ENCODE measurements around the gene WASF2.
A peak's percentile ranks its signal among the peaks of the same experiment; 100 is the strongest.
"Not testable (repeated sequence)": the region's sequence is repeated elsewhere in the genome, so short reads cannot be mapped to it uniquely, and the experiment has no call there.

WASF2 gene

DNA sequence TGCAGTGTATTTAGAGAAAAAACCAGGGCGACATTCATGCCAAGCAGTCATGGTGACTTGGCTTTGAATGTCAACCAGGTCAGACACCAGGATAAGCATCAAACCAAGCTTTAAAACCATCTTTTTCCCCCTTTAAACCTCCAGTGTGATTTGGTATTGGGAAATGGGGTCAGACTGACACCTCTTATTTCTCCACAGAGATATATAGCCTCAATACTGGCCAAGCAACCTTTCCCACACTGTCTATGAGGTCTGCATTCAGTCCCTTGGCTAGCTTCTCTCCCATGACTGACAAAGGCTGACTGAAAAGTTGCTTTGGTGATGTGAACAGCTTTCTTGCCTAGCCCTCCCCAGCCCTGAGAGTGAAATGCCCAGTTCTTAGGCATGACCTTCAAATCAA lies 75.9 kb downstream of the WASF2 start:
- no peak for DNase-seq

DNA sequence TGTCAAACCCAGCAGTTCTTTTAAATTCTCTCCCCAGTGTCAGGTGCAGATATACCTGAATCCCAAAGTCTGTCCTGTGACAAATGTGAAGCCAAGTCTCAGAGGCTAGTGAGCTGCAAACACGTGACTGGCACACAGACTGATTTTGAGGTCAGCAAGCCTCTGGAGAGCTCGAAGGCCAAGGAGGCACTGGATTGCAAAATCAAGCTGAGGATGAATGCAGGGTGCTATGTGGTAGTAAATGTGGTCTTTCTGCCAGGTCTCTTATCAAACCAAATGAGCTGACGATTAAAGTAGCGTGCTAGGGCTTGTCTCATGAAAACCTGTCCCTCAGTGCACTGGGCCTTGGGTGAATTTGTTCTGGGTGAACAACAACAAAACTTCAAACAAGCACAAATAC lies 77.0 kb downstream of the WASF2 start:
- no peak for DNase-seq

DNA sequence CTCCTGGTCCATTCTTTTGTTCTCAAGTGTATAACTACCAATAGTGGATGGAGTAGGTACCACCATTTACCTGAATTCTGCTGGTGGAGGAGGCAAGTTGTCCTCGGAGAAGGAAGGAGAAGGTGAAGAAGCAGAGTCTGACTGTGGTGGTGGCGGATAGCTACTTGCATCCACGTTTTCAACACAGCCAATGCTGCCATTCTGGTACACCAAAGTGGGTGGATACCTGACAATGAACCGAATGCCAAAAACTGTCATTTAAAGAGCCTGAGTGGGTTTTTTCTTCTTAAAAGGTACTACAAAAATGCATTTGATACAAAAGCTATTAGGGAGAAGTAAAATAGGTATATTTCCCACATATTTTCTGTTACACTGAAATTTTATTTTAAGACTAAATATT lies 77.5 kb downstream of the WASF2 start:
- DNase-seq = no peak

DNA sequence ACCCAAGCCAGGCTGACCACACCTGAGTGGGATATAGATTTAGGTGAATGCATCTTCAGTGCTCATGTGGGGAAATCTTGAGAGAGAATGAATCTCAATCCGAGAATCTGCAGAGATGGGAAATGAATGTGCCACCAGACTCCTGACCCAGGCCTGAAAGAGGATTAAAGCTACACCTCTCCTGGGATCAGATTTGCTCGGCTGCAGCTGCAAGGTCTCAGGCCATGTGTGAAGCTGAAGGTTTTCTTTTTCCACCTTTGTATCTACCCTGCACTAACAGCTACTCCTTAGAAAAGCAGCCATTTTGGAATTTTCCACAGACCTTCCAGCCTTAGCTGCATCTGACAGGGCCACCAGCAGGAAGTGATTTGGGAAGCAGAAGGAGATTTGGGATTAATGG lies 79.3 kb downstream of the WASF2 start:
- DNase-seq = no peak

DNA sequence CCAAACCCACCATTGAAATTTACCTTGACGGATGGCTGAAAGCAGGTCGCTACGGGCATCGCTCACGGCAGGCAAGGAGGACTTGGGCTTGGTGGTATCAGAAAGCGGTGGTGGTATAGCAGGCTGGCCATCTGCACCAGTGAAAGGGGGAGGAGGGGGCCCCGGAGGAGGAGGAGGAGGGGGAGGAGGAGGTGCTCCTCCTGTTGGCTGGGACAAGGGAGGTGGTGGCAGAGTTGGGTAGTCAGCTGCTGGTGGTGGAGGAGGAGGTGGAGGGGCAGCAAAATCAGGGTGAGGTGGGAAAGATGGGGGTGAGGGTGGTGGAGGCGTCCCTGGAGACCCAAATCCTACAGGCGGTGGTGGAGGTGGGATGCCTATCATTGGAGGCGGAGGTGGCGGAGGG lies 80.3 kb downstream of the WASF2 start:
- DNase-seq = no peak

DNA sequence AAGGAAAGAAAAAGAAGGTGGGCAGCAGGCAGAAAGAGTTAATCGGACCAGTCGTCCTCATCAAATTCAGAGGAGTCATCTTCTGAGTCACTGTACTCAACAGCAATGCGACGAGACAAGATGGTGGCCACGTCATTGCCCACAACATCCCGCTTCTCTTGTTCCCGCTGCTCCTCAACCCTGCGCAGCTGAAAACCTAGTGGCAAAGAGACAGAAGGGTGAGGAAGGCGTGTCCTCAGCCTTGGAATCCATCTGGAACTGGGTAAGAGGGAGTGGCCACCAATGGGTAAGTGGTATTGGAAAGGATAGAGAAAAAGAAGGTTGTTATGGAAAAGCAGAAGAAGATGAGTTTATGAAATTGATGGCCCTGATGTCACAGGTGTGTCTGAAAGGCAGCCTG lies 81.8 kb downstream of the WASF2 start:
- DNase-seq = no peak

DNA sequence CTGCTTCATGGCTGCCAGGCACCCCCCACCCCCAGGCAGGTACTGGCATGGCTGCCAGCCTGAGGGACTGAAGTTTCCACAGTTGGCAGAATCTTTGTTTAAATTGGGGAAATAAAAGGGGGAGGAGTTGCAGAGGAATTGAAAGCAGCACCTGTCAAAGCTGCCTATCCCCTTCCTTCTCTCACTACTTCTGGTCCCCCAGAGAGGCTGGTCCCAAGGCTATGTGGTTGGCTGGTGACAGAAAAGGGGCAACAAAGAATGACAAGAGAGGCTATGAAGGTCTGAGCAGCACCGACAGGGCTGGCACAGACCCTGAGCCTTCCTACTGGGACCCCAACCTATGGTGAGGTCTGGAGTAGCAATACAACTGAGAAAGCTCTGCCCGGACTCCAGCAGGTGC lies 83.2 kb downstream of the WASF2 start:
- DNase-seq = not testable (repeated sequence)

DNA sequence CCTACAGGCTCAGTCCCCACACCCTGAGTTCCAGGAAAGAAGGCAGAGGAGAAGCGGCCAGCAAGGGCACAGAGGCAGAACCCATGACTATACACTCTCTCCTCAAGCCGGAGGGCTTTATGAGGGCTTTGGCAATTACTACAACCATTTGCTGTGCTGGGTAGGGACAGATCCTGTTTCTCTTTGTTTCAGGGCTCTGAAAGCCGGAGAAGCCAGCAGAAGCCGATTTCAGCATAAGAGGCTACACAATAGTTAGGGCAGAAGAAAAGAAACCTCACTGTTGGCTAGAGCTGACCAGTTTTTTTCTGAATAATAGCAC lies 83.6 kb downstream of the WASF2 start:
- DNase-seq = no peak

DNA sequence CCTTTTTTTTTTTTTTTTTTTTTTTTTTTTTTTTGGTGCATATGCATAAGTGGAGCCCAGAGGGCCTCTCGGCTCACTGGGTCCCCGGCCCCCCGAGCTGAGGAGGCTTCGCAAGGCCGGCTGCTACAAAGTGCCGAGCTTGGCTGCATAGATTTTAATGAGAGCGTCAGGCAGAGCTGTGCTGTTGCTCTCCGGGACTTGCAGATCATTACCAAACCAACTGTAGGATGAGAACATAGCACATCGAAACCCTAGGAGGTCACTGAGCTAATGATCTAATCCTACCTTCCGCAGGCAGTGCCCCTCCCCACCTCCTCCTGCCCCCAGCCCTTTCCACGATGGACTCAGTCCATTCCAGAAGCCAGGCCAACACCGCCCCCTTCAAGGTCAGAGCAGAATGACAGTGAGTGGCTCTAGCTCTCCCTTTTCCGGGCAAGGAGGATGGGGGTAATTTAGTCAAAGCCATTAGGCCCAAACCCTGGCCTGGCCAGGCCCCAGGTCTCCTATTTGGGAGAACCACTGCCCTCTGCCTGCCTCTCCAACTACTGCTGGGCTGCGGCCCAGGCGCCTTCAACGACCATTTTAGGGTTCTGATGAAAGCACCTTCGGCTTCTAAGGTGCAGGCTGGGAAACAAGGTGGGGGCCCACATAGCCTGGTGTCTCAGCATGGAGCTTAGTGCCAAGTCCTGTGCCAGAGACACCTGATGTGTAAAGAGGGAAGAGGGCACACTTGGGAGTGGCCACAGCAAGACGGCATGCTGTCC lies 84.2 kb downstream of the WASF2 start:
- not testable (repeated sequence) for DNase-seq

DNA sequence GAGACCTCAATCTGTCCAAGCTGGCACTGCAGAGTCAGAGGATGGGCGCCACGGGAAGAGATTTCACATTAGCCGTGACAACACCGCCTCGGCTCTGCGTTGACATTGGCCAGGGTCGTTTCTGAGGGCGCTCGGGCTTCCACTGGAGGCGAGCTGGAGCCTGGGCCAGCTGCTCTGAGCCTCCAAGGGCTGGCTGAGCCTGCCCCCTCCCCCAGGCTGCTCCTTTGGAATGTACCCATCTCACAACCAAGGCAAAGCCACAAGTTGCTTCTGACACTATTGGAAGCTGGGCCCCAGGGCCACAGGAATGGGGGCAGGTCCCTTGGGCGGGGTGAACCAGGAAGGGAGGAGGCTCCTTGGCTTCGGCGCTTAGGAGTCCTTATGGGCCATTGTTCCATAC lies 84.9 kb downstream of the WASF2 start:
- DNase-seq = no peak

DNA sequence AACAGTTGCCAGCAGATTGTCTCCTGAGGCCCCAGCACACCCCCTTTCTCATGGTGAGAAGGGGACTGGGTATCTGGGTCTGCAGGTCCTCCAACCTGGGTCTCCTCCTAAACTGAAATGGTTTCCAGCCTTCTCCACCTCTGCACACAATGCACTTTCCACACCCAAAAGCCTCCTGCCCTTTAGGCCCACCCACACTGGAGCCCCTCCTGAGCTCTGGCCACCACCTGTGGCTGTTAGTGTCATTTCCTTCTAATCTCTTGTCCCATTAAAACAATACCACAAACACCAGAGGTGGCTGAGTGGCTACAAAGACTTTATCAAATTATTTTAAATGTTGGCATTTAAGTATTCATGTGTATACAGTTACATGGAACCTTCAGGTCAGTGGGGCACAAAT lies 86.0 kb downstream of the WASF2 start:
- no peak for DNase-seq

DNA sequence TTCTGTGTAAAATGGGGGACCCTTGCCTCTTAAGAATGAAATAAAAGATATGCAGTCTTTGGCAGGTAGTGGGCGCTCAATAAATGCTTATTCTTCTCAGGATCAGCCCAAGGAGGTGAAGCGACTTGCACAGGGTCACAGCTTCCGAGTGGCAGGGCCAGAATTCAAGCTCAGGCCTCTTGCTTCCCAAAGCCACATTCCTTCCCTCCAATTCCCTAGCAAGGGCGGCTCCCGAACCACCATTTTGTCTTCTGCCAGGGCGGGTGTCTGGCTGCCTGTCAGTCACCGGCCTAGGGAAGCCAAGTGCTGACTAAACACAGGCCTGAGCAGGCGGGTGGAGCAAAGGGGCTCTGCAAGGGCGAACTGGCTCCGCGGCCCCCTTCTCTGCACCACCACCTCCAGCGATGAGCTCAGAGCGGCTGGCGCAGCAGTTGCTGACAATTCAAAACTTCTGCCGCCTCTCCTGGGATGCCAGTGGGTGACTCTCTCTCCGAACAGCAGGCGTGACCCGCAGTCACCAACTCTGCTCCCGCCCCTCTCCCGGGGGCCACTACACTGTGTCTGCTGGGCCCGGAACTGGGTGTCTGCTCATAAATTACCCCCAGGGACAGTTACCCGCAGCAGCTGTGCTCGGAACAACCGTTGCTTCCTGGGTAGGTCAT lies 86.8 kb downstream of the WASF2 start:
- no peak for DNase-seq

DNA sequence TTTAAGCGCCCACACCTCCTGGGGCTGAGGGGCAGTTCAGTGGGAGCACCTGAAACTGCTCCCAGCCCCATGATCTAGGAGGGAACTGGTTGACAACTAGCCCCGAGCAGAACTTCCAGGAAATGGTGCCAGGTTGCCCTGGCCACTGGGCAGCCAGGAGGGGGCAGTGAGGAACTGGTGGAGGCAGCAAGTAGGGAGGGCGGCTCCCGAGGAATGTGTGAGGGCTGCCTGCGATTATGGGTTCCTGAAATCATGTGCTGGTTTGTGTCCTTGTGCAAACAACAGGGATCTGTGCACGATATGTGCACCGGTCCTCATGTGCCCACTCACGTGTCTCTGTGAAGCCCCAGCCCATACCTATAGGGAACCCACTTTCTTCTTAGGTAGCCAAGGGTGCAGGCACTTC lies 87.6 kb downstream of the WASF2 start:
- DNase-seq = no peak

DNA sequence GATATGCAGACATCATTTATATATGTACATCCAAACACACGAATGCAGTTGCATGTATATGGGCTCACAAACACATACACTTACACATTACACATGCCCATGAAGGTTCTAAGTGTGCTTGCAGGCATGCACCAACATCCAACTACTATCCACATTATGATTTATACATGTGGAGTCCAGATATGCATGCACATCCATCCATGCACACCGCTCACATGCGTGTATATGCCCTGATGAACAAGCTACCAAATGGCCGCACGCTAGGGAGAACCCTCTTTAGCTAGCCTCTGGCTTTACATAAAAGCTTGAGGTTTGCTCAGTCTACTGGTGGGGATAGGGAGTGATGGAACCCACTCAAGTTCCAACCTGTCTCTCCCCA lies 89.0 kb downstream of the WASF2 start:
- no peak for DNase-seq

DNA sequence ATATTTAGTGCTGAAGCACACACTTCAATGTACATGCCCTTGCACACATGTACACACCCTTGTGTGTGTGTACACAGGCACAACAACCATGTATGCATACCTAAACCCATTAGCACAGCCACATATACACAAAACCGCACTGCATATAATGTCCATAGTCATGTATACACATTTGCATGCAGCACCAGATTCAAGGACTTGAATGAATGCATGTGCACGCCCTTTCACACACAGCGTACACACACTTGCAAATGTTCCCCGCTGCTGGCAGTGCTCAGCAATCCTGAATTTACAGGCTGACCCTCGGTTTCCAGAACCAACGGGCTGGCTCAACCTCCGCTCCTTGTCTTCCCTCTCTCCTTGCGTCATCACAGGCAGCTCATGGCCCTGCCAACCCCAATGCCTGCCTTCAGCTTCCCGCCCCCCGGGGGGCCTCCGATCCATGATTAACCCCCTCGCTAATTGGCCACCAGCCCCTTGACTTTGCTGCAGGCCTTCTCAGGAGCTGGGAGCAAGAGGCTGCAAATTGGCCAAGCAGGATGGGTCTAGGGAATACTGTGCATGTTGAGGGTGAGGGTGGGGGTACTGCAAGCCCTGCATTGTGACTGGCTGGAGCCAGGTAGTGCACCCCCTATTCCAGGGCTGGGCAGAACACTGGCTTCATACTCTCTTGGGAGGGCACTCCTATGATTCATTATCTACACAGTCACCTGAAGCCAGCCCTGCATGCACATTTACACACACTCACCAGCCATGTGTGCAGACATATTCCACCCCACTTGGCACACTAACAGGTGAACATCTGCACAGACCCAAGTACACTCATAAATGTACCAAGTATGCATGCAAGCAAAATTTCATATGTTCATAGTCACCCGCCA lies 89.6 kb downstream of the WASF2 start:
- no peak for DNase-seq

DNA sequence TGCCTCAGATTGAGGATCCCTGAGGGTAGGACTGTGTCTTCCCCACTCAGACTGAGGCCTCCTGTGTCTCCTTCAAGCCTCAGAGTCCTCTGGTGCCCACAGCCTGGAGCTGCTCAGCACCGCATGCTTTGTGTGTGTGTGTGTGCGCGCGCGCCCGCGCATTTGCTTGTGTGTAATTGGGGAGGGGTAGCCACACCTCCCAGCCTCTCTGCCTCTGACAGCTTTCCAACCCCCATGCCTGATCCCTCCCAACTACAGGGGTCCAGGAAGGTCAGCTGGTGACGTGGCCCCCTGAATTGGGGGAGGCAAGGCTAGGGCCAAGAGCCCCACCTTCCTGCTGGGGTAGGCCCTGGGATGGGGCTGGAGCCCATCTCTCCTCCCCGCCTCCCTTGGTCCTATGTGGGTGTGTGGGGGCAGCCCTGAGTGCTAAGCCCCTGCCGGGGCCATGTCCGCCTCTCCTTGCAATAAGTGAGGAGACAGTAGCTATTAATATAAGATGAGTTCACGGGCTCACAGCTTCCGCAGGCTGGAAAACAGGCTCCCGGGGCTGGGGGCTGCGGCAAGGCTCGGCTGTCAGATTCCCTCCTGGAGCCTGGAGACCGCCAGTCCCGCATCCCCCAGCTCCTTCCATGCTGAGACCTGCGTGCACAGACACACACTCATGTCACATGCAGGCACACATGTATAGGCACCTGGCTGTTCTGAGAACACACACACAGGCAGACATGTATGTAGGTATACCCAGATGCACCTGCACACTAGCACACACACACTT lies 90.5 kb downstream of the WASF2 start:
- peak; percentile 6 for DNase-seq

DNA sequence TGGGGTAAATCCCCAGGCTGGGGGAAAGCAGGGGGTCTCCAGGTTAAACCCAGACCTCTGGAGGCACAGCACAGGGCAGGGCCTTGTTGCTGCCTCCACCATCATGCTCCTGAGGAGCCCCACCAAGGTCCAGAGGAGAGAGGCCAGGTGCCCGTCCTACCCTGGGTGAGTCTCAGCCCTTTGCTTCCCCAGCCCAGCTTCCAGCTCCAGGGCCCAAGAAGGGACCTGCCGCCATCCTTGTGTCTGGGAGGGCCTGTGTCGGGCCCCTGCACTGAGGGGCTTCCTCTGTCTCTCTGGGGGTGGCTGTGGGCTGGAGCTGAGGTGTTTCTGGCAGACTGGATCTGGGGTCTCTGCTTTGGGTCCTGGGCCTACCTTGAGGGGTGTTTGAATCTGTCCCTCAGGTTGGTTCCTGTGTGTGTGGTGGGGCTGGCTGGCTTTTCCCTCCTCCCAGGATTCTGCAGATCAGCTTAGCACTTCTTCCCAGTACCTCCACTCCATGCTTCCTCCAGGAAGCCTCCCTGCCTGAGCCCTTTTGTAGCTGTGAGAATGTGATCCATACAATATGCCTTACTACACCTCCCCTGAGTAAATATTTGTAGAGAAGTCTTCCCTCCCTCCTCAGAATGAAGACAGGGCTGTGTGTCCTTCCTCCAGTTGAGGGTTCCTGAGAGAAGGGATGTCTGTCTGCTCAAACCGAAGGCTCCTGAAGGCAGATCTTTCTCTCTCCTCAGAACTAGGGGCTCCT lies 91.4 kb downstream of the WASF2 start:
- no peak for DNase-seq

DNA sequence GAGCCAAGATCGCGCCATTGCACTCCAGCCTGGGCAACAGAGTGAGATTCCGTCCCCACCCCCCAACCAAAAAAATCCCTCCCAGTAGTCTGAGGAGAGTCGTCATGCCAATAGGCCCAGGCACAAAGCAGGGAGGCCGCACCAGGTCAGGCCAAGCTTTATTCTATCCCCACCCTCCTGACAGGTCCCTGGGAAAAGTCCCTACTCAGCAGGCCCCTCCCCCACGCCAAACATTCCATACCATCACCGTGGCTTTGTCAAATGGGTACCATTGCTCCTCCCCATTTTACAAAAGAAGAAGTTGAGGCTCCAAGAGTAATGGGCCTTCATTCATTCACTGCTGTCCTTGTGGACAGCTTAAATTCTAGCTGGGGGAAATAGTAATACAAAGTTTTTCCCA lies 92.2 kb downstream of the WASF2 start:
- no peak for DNase-seq

DNA sequence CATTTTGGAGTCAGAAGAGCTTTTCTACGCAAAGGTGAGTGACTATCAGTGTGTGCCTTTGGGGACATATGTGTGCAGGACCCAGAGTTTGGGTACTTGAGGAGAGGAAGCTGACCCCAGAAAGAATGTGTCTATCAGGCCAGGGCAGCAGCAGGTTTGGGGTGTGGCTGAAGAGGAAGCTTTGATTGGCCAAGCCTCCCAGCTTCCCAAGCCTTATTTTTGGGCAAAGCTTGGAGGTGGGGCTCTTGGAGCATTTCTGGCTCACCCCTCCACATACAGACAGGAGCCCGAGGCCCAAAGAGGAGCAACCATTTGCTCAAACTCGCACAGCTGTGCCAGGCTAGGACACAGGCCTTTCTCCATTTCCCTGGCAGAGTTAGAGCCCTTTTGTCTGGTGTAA lies 92.9 kb downstream of the WASF2 start:
- DNase-seq = no peak

DNA sequence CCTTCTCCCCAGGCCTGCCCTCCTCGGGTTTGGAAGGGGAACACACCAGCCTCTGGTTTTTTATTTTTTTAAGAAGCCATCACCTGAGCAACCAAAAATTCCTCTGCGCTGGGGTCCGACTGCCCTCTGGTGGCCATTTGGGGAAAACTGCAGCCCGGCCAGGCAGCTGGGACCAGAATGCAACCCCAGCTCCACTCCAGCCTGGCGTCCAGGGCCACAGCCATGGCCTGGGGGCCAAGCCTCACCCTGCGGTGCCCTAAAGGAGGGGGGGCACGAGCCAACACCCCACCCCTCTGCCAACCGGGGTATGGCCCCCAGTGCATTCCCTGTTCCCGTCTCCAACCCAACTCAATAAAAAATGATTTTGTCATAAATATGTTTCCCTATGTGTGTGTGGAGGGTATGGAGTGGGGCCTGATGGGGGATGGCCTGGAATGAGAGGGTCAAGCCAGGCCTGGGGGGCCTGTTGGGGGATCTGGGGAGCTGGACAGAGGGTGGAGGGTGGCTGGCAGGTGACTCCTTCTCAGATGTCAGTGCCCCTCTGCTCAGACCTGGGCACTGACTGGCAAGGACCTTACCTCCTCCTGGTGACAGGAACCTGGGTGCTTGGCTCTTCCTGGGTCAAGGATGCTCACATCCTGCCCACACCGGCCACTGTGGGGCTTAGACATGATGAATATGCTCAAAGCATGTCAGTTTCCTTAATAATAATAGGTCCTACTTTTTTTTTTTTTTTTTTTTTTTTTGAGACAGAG lies 94.3 kb downstream of the WASF2 start:
- DNase-seq = peak; percentile 53

DNA sequence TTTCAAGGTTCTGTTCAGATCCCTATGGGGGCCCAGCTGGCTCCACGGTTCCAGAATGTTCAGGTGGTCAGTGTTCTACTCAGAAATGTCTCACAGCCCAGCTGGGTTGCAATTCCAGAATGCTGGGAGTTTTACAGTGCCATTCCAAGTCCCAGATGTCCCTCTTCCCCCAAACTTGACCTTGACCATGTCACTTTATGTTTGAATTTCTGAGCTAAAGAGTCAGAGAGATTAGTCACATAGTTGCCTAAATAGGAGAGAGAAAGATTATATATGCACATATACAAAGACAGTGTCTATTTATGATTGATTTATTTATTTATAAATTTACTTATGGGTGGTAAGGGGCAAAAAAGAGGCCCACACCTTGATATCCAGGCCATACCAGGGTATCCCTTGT lies 95.0 kb downstream of the WASF2 start:
- DNase-seq = no peak

DNA sequence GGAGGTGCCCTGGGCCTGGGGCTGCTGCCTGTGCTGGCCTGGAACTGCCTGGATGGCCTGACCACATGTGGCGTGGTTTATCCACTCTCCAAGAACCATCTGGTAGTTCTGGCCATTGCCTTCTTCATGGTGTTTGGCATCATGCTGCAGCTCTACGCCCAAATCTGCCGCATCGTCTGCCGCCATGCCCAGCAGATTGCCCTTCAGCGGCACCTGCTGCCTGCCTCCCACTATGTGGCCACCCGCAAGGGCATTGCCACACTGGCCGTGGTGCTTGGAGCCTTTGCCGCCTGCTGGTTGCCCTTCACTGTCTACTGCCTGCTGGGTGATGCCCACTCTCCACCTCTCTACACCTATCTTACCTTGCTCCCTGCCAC lies 95.7 kb downstream of the WASF2 start:
- no peak for DNase-seq

Data from NCI-H146 (cell line).